ENCODE measurements around the gene KAZN.

The KAZN gene

DNA sequence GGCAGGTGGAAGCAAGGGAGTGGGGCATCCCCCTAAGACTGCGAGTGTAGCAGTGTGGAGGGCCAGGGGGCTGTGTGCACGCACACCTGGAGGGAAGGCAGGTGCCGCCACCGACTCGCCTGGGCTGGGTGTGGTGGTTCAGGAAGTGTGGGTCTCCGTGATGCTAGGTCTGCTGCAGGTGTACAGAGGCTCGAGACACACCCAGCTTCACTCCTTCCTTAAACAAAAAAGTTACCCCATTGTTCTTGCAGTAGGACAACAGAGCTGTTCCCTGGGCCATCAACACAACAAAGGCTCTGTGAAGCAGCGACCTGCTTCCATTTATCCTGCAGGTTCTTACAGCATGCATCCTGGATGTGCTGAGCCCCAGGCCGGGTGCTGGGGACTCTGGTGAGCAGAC is 454.7 kb downstream of the KAZN start:
- no peak for DNase-seq

DNA sequence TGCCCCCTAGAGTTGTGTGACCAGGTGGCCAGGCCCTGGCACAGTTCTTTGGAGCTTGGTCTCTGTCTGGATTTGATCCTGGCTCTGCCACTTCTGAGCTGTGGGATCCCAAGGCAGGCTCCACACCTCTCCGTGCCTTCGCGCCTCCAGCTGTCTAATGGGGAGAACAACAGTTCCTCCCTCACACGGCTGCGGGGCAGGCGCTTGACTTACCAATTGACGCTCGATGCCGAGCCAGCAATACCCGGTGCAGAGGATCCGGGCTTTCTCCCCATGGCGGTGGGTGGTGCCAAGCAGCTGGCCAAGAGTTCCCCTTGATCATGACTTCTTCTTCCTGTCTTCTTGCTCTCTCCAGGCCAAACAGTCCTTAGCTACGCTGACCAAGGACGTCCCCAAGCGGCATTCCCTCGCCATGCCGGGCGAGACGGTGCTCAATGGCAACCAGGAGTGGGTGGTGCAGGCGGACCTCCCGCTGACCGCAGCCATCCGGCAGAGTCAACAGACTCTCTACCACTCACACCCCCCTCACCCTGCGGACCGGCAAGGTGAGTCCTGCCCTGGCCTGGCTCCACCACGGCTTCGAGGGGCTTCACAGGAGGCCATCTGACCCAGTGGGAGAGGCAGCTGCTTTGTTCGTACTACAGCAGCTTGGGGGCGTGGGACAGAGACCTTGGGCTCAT is 457.4 kb downstream of the KAZN start:
- DNase-seq: no peak

DNA sequence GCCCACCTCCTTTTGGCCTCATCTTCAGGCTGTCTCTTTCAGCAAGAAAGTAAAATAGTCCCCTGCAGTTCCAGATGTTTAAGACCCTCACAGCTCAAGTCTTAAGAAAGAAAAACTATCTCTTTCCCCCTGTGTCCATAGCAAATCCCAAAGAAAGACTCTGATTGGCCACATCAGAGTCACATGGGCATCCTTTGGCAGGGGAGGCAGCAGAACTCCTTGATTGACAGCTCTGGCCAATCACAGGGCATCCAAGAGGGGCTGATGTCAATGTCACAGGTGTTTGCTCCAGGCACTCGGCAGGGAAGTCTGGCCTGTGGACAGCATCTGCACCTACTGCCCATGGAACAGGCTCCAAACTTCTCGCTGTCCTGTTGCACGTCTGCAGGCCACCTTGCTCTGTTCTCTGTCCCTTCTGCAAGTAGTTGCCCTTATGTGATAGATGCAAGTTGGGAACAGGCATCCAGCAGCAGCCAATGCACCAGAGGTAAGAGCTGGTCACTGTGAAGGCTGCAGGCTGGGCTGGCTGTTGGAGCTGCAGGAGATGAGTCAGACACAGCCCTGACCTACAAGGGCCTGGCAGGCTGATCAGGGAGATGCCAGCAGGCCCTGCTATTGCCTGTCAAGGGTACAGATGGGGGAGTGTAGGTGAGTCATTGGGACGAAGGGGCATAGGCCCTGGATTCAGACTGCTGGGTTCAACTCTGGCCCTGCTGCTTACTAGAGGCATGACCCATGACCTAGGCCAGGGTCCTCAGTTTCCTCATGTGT is 458.2 kb downstream of the KAZN start:
- DNase-seq: peak; percentile 64

DNA sequence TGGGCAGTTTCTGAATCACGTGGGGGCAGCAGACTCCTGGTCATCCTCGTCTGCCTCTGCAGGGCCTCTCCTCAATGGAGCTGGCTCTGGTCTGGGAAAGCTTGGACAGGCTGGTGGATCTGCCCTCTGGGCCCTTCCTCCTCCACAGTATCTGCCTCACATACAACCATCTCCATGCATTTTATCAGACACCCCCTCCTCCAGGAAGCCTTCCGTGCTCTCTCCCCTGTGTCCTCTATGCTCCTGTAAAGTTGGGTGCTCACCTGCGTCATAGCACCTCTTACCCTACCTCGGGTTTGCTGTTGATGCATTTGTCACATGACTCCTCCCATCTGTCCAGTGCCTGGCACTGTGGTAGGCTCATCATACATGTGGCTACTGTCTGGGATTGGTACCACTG is 459.3 kb downstream of the KAZN start:
- no peak for DNase-seq

DNA sequence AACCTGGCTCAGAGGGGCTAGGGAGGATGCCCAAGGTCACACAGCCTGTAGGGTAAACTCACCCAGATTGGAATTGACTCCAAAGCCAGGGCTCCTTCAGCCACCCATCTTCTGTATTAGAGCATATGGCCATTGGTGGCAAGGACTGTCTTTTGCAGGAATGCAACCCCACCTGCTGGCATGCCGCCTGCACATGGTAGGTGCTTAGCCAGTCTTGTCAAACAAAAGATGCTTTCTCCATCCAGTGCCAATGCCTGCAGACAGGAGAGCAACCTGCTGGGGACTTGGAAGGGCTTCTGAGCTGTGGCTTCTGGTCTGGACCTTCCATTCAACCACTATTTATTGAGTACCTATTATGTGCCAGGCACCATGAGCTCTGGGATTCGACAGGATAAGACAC is 459.8 kb downstream of the KAZN start:
- no peak for DNase-seq

DNA sequence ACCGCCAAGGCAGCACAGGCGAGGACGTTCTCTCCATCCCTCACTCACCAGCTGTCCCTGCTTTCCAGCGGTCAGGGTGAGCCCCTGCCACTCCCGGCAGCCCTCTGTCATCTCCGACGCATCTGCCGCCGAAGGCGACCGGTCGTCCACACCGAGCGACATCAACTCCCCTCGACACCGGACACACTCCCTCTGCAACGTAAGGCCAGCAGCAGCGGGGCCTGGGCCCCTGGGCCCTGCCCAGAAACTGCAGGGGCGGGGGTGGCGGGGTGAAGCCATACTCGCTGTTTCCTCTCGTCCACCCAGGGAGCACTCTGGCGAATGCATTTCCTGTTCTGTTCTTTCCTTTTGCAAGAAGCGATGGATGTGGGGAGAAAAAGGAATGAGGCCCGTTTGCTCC is 461.6 kb downstream of the KAZN start:
- no peak for DNase-seq

DNA sequence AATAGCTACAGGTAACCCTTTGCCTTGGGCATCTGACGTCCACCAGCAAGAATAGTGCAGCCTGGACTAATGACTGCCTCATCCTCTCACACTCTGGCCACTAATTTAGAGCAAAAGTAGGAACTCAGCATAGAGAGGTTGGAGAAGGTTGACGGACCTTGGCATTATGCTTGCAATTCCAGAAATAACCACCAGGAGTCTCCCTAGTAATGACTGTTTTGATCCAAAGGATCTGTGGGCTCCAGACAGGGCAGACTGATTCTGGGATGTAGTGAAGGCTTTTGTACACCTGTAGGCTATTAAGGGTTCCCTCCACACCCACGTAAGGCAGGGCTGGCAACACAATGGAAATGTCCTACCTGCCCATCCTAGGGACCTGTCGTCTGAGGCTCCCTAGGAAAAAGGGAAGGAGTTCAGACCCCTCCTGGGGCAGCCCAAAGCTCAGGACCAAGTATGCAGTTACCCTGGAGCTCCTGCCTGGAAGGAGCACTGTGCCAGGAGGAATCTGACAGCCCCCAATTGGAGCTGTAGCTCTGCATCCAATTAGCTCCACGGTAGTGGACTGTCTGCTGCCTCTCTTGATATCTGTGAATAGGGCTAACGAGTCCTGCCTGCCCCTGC is 464.1 kb downstream of the KAZN start:
- DNase-seq: no peak

DNA sequence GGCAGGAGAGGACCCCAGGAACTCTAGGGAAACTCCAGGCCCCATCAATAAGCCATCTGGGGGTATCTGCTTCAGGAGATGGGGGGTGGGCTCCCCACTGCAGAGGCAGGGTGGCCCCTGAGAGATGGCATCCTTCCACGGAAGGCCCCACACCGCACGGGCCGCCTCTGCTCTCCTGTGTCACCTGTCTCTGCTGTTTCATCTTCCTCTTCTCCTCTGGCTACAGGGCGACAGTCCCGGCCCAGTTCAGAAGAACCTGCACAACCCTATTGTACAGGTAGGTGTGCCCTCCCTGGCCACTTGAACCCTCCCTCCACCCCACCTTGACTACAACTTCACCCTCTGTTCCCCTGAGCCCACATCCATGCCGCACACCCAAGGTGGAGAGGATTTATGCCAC is 464.9 kb downstream of the KAZN start:
- no peak for DNase-seq

DNA sequence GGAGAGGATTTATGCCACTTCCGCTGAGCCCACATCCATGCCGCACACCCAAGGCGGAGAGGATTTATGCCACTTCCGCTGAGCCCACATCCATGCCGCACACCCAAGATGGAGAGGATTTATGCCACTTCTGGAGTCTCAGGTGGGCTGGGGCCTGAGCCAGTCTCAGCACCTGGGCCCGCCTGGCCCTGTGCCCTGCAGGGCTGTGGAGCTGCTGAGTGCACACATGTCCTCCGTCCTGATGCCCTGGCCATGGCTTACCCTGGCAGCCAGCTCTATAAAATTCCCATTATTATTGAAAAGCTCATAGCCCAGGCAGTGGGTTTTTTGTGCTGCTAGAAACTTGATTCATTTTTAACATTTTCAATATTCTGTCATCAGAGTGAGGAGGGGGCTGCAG is 465.3 kb downstream of the KAZN start:
- DNase-seq: no peak

DNA sequence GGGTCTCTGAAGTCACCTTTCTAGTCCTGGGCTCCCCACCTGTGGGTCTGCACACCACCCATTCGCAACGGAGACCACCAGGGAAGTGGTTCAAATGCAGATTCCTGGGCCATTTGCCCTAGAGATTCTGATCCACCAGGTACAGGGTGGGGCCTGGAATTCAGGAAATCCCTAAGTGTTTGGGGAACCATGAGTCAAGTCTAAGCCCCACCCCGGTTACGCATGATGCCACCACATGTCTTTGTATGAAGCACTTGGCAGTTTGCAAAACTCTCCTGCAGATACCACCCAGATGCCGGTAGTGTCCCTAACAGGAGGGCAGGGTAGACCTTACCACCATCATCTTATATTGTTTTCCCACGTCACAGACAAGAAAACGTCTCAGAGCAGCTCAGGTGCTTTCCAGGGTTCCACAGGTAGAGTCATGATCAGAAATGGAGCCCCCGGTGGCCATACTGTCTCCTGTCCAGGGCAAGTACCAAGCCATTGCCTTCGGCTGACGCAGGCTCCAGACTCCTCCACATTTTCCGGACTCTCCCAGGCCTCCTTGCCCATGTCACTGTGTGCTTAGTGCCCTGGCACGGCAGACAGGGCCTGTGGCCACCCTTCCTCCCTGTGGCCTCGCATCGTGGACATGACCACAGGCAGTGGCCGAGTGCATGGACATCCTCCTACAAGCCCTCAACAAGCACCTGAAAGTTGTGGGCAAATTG is 465.9 kb downstream of the KAZN start:
- DNase-seq: no peak

DNA sequence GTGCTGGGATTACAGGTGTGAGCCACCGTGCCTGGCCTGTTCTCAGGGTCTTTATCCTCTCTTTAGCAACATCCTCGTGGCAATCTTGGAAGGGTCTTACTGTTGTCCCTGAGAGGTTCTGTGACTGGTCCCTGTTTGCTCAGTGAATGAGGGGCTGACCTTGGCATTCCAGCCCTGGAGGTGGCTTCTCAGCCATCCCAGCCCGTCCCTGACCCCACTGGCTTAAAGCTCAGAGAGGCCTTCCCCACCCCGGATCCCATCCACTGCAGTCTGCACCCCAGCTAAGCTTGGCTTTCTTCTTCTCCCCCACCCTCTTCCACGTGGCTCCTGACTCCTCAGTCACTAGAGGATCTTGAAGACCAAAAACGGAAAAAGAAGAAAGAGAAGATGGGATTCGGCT is 466.8 kb downstream of the KAZN start:
- no peak for DNase-seq

DNA sequence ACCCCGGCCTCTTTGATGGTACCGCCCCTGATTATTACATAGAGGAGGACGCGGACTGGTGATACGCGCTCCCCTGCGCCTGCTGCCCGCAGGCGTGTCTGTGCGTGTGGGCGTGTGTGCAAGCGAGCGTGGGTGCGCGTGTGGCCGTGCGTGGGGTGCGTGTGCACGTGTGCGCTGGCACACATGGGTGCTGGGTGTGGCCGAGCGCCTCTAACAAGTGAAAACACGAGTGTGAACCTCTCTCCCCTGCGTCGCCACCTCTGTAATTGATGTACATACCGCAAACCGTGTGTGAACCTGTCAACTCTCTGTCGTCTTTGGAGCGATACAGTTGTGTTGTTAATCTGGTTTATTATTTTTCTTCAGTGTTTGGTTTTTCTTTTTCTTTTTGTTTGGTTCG is 467.3 kb downstream of the KAZN start:
- DNase-seq: no peak

DNA sequence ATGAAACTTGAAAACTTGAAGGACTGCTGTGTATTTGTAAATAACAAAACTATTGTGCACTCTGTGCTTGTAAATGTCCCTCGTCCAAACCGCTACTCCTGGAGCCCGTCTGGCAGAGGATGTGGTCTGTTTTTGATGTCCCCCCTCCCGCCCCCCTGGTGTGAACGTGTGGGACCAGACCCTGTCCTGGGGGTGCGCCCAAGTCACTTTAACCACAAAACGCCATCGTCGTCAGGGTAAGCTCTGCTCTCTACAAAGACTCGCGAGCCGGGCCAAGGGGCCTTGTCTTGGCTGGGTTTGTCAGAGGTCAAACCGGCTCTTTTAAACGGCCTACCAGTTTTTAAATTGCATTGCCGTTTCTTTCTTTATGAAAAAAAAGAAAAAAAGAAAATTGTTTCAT is 467.7 kb downstream of the KAZN start:
- no peak for DNase-seq

DNA sequence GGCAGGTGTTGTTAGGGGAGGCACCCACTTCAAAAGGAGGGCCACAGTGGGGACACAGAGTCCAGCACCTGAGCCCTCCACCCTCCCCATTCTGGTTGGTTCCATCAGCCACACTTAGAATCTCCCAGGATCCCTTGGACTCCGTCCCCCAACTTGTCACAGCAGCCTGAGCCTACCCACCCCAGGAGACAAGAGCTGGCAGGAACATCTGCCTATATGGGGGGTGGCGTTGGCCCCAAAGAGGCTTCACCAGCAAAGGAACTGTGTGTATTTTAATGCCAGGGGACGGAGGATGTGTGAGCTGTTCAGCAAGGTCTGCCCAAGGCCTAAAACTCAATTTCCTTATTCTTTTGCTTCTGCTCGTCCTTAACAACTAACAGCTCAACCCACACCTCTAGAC is 468.7 kb downstream of the KAZN start:
- DNase-seq: no peak

DNA sequence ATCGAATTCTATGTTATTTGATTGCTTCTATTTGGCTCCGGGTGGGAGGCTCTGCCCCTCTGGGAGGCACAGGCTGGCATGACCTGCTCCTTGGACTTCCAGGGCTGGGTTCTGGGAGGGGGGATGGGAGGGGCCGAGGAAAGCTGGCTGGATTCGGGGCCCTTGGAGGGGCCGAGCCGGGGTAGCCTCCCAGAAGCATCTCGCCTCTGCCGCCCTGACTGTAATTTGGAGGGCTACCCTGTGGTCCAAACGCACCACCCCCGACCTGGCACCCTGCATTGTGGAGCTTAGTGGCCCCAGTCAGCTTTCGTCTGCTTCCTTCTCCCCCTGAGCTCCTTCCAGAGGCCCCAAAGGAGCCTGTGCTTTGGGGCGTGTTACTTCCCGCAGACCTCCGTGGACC is 469.7 kb downstream of the KAZN start:
- no peak for DNase-seq

DNA sequence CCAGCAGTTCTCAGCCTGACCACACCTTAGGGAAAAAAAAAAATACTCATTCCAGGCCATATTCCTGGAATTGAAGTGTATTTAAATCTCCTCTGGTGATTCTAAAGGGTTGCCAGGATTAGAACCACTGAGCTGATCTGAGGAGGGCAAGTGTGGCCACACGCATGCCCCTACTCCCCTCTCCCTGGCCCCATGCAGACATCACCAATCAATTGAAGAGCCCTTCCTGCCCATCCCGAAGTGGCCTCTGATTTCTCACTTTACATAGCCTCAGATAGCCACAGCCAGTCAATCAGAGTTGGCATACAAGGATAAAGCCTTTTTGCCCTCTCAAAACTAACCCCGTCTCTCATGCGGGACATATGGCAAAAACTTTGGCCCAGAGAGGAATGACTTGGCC is 470.5 kb downstream of the KAZN start:
- DNase-seq: no peak

DNA sequence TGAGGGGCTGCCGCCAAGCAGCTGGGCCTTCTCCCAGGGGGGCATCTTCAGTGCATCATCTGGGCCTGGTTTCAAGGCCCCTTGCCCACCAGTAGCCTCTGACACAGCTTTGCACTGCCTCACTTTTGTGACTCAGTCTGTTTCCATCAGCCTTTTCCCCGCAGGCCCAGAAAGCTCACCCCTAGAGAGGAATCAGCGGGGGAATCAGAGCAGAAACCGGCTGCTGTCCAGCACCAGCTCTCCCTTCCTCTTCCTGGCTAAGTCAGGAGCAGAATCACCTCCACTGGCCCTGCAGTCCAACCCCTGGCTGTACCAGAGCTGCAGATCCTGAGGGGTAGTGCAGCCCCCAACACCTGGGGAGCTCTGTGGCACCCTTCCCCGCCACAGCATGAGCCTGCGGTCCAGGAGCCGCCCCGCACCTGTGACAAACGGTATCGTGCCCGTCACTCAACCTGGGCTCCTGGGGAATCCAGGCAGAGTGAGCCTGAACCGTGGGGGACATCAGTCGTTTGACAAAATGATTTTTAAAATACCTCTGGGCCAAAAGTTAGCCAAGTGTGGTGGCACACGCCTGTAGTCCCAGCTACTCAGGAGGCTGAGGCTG is 471.8 kb downstream of the KAZN start:
- no peak for DNase-seq

DNA sequence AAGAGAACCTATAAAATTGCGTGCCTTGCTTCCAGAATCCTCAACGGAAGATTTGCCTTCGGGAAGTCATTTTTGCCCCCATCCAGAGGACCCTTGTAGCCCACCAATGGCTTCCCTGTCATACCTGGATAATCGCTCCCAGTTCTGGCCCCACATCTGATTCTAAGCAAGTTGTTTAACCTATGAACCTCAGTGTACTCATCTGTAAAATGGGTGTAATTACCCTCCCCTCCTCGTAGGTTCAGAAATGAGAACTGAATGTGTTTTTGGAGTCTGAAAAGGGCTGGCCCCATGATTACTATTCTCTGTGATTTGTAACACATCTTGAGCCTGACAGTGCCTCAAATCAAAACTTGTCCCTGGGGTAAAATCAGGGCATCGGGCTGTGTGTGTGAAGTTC is 473.5 kb downstream of the KAZN start:
- DNase-seq: no peak

DNA sequence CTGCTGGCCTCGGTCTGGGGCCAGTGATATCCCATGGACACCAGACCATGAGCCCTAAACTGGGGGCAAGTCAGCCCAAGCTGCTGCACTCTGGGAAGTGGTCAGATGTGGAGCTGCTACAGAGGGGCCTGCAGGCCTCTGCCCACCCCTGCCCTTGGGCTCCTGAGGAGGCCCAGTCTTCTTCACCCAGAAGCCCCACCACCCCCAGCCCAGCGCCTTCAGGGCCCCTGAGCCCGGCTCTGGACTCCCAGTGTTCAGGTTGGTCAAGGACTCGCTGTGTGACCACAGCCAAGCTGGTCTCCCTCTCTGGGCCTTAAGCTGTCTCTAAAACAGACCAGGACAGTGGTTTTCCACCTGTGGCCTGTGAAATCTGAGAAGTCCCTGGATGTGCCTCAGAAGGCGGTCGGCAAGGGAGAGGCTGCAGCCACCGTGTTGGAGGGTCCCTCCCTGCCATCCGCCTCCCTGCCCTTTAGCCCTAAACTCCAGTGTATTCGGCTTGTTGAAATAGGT is 475.4 kb downstream of the KAZN start:
- DNase-seq: no peak

DNA sequence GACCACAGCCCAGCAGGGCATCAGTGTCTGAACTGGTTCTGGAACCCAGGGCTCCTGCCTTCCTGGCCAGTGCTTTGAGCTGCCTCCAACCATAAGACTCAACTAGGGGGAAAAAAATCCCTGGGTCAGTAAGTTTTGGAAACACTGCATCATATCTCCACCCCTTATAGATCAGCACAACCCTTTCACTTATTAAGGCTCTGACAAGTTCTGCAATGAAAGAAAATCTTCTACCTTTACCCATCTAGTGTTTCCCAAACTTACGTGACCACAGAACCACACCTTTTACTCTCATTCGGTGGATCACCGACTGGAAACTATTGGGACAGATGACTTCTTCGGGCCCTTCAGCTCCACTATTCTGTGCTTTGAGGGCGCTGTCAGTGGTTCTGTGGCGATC is 476.7 kb downstream of the KAZN start:
- DNase-seq: no peak

DNA sequence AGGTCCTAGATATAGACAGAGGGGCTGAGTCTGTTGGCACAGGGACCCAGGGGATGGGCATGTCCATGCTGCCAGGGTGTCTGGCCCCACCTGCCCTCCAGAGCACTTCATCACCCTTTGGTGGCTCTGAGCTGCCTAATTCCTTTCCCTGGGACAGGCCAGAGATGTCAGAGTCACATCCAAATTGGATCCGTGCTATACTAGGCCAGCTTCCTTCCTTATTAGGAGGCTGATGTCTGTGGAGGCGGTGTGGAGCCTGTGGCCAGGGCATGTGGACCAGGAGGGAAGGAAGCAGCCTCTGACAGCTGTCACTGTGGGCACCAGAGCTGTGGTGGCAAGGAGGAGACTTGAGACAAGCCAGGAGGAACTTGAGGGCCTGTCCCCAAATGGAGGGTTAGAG is 477.3 kb downstream of the KAZN start:
- no peak for DNase-seq

DNA sequence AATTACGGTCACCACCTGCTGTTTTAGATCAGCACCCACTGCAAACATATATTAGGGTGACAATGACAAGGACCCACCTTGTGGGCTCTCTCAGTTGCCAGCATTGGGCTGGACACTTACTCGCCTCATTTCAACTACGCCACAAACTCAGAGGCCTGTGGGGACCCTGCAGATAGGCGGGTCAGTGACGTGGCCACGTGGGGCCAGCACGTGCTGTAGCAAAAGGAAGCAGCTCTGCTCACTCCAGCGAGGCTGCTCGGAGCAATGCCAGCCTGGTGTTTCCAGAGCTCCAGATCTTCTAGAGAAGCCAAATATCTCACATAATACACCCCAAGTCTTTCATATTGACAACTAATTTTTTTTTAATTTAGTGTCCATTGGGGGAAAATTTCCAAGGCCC is 478.3 kb downstream of the KAZN start:
- no peak for DNase-seq

DNA sequence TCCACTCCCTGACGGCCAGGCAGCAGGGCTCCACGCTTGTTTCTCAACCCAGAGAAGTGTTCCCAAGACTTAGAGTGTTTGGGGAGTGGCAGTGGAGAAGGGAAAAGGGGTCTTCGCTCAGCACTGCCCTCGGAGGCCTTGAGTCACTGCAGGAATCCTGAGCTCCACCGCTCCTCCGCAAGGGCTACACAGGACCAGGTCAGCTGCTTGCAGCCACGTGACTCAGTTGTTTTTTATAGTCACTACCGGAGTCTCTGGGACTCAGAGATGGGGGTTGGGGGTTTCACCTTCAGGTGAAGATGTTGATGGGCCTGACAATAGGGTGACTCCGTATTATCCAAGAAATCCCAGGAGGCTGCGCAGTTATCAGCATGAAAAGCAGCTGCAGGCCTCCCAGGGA is 478.9 kb downstream of the KAZN start:
- DNase-seq: no peak

Data from EL (cell line).